Karpas-422 (cell line): ENCODE results near the gene SYT2. TPM values are rescaled to one million over a fixed set of nuclear protein-coding genes. Genes with fewer than 3 reads are reported as not detected.

Experiments
- DNase-seq: peaks from one replicate; pipeline ENCODE4 v3.0.0-alpha.2; 2015
- H2AFZ ChIP-seq: fragments of 200-600 bp; sonication (generic); 2 replicates; pipeline ENCODE4 v1.6.1; 2014; ENCODE audit warnings: antibody characterized with exemption, low read length, mixed read lengths
- H3K27ac ChIP-seq: fragments of 200-600 bp; sonication (generic); 2 replicates; pipeline ENCODE4 v1.5.1; 2014; ENCODE audit warnings: mild to moderate bottlenecking, low read length, moderate library complexity
- H3K27me3 ChIP-seq: fragments of 200-600 bp; sonication (generic); 2 replicates; pipeline ENCODE4 v1.6.1; 2014; ENCODE audit warnings: low read length, mixed read lengths
- H3K36me3 ChIP-seq: fragments of 200-600 bp; sonication (generic); 2 replicates; pipeline ENCODE4 v1.6.1; 2014; ENCODE audit warnings: low read length, mixed read lengths; ENCODE audit not compliant: insufficient read depth
- H3K4me1 ChIP-seq: fragments of 200-600 bp; sonication (generic); 2 replicates; pipeline ENCODE4 v1.6.1; 2014; ENCODE audit warnings: mild to moderate bottlenecking, low read length, mixed read lengths
- H3K4me2 ChIP-seq: fragments of 200-600 bp; sonication (generic); 2 replicates; pipeline ENCODE4 v1.6.1; 2014; ENCODE audit warnings: low read length, low read depth, mild to moderate bottlenecking; ENCODE audit not compliant: poor library complexity, severe bottlenecking
- H3K4me3 ChIP-seq: fragments of 200-600 bp; sonication (generic); 2 replicates; pipeline ENCODE4 v1.5.1; 2014; ENCODE audit warnings: mild to moderate bottlenecking, antibody characterized with exemption, low read length, mixed read lengths
- H3K79me2 ChIP-seq: fragments of 200-600 bp; sonication (generic); 2 replicates; pipeline ENCODE4 v1.6.1; 2014; ENCODE audit warnings: mild to moderate bottlenecking, low read length, mixed read lengths
- H3K9ac ChIP-seq: fragments of 200-600 bp; sonication (generic); 2 replicates; pipeline ENCODE4 v1.6.0; 2014; ENCODE audit warnings: low read length
- H3K9me2 ChIP-seq: fragments of 200-600 bp; sonication (generic), shearing (Covaris generic); replicated peaks from 2 replicates; pipeline ENCODE4 v1.6.0; 2014; ENCODE audit warnings: mild to moderate bottlenecking, low read length, moderate library complexity; ENCODE audit not compliant: insufficient read depth
- H3K9me3 ChIP-seq: fragments of 300-700, 200-600 bp; sonication (generic); 2 replicates; pipeline ENCODE4 v1.6.1; 2014; ENCODE audit warnings: low read length, mixed read lengths
- H4K20me1 ChIP-seq: fragments of 200-600 bp; sonication (generic); 2 replicates; pipeline ENCODE4 v1.6.1; 2014; ENCODE audit warnings: mild to moderate bottlenecking, antibody characterized with exemption, low read length, low read depth; ENCODE audit not compliant: insufficient read depth
- total RNA-seq: library from RNA; depleted of rRNA; stranded (reverse); fragments of >200 nt; shearing (Covaris generic); gene quantifications from 2 replicates; pipeline ENCODE4 v1.2.3, GENCODE V29; 2014; ENCODE audit warnings: low replicate concordance

Gene SYT2
- total RNA-seq, 1 experiment from 2014 or later, result not detected

- Histone ChIP-seq H2AFZ (no peak overlapping the region), H3K4me1 (no peaks in the 10 kb centered on the region), H3K79me2 (no peaks in the 10 kb centered on the region), H3K27ac (no peak overlapping the region), H3K4me2 (no peak overlapping the region), H4K20me1 (no peaks in the 10 kb centered on the region), H3K27me3 (no peaks in the 10 kb centered on the region), H3K9me3 (no peaks in the 10 kb centered on the region), H3K36me3 (no peaks in the 10 kb centered on the region), H3K9me2 (no peaks in the 10 kb centered on the region), H3K4me3 (no peak overlapping the region), H3K9ac (no peak overlapping the region)
- no peak for DNase-seq
Observed at GRCh38 chr1:202600432-202601041, 109.7 kb downstream of the SYT2 start.

GRCh38 chr1:202599669-202600431, 110.4 kb downstream of the SYT2 start:
- H2AFZ ChIP-seq, result no peak overlapping the region
- peak; percentile 79 for DNase-seq

GRCh38 chr1:202597090-202597761, 113.0 kb downstream of the SYT2 start:
- H3K4me3 ChIP-seq, result no peak overlapping the region
- H3K79me2 ChIP-seq, result no peaks in the 10 kb centered on the region
- H3K4me1 ChIP-seq, result no peaks in the 10 kb centered on the region
- DNase-seq, result no peak
- H3K9ac ChIP-seq, result no peak overlapping the region
- H3K27me3 ChIP-seq, result no peaks in the 10 kb centered on the region
- no peak overlapping the region for H3K27ac ChIP-seq
- no peaks in the 10 kb centered on the region for H4K20me1 ChIP-seq
- no peaks in the 10 kb centered on the region for H3K36me3 ChIP-seq
- no peaks in the 10 kb centered on the region for H3K9me3 ChIP-seq
- H3K9me2 ChIP-seq, result no peaks in the 10 kb centered on the region
- no peak overlapping the region for H3K4me2 ChIP-seq
- H2AFZ ChIP-seq, result no peak overlapping the region

More at GRCh38 chr1:202599669-202600431, 110.4 kb downstream of the SYT2 start:
- no peaks in the 10 kb centered on the region for H4K20me1 ChIP-seq
- no peaks in the 10 kb centered on the region for H3K27me3 ChIP-seq
- H3K9ac ChIP-seq, result no peak overlapping the region
- no peaks in the 10 kb centered on the region for H3K4me1 ChIP-seq
- H3K9me2 ChIP-seq, result no peaks in the 10 kb centered on the region
- H3K36me3 ChIP-seq, result no peaks in the 10 kb centered on the region
- no peaks in the 10 kb centered on the region for H3K79me2 ChIP-seq
- H3K27ac ChIP-seq, result no peak overlapping the region
- no peaks in the 10 kb centered on the region for H3K9me3 ChIP-seq
- H3K4me3 ChIP-seq, result no peak overlapping the region
- no peak overlapping the region for H3K4me2 ChIP-seq

GRCh38 chr1:202596638-202597037, 113.6 kb downstream of the SYT2 start:
- Histone ChIP-seq H3K4me2 (no peak overlapping the region), H3K4me3 (no peak overlapping the region), H3K4me1 (no peaks in the 10 kb centered on the region), H3K79me2 (no peaks in the 10 kb centered on the region), H3K9ac (no peak overlapping the region), H3K9me2 (no peaks in the 10 kb centered on the region), H3K27me3 (no peaks in the 10 kb centered on the region), H3K9me3 (no peaks in the 10 kb centered on the region), H4K20me1 (no peaks in the 10 kb centered on the region), H3K27ac (no peak overlapping the region), H3K36me3 (no peaks in the 10 kb centered on the region), H2AFZ (no peak overlapping the region)
- no peak for DNase-seq

GRCh38 chr1:202593845-202594244, 116.4 kb downstream of the SYT2 start:
- Histone ChIP-seq H2AFZ (no peak overlapping the region), H3K36me3 (no peaks in the 10 kb centered on the region), H3K27ac (no peak overlapping the region), H4K20me1 (0 out of 2 replicates have a peak, but pooled peaks cover 10% of the 10 kb centered on the region), H3K9ac (no peak overlapping the region), H3K4me3 (no peak overlapping the region), H3K27me3 (no peaks in the 10 kb centered on the region), H3K79me2 (no peaks in the 10 kb centered on the region), H3K9me2 (no peaks in the 10 kb centered on the region), H3K4me1 (peaks cover 9% of the 10 kb centered on the region), H3K4me2 (no peak overlapping the region), H3K9me3 (no peaks in the 10 kb centered on the region)
- no peak for DNase-seq

GRCh38 chr1:202592146-202592545, 118.1 kb downstream of the SYT2 start:
- Histone ChIP-seq H3K4me3 (no peak overlapping the region), H4K20me1 (0 out of 2 replicates have a peak, but pooled peaks cover 11% of the 10 kb centered on the region), H3K79me2 (no peaks in the 10 kb centered on the region), H3K4me1 (peaks cover 10% of the 10 kb centered on the region), H3K27ac (no peak overlapping the region), H2AFZ (no peak overlapping the region), H3K9me2 (no peaks in the 10 kb centered on the region), H3K4me2 (no peak overlapping the region), H3K9ac (no peak overlapping the region), H3K9me3 (no peaks in the 10 kb centered on the region), H3K27me3 (no peaks in the 10 kb centered on the region), H3K36me3 (no peaks in the 10 kb centered on the region)
- DNase-seq, result no peak

- Histone ChIP-seq H3K4me2 (no peak overlapping the region), H4K20me1 (0 out of 2 replicates have a peak, but pooled peaks cover 11% of the 10 kb centered on the region), H3K4me3 (no peak overlapping the region), H3K79me2 (no peaks in the 10 kb centered on the region), H3K36me3 (no peaks in the 10 kb centered on the region), H3K9ac (no peak overlapping the region), H3K9me3 (no peaks in the 10 kb centered on the region), H3K9me2 (no peaks in the 10 kb centered on the region), H2AFZ (no peak overlapping the region), H3K27ac (no peak overlapping the region), H3K4me1 (peaks cover 13% of the 10 kb centered on the region), H3K27me3 (no peaks in the 10 kb centered on the region)
- DNase-seq, result no peak
Observed at GRCh38 chr1:202591515-202591914, 118.7 kb downstream of the SYT2 start.

GRCh38 chr1:202590975-202591411, 119.3 kb downstream of the SYT2 start:
- H4K20me1 ChIP-seq, result 0 out of 2 replicates have a peak, but pooled peaks cover 11% of the 10 kb centered on the region
- H3K9ac ChIP-seq, result no peak overlapping the region
- no peaks in the 10 kb centered on the region for H3K36me3 ChIP-seq
- no peaks in the 10 kb centered on the region for H3K27me3 ChIP-seq
- DNase-seq, result no peak
- no peaks in the 10 kb centered on the region for H3K9me2 ChIP-seq
- no peak overlapping the region for H3K27ac ChIP-seq
- no peak overlapping the region for H2AFZ ChIP-seq
- no peak overlapping the region for H3K4me3 ChIP-seq
- no peaks in the 10 kb centered on the region for H3K79me2 ChIP-seq
- no peak overlapping the region for H3K4me2 ChIP-seq
- peaks cover 14% of the 10 kb centered on the region for H3K4me1 ChIP-seq
- no peaks in the 10 kb centered on the region for H3K9me3 ChIP-seq
